ENCODE measurements around the gene PCYT1B.
A peak's percentile ranks its signal among the peaks of the same experiment; 100 is the strongest.
"Not testable (repeated sequence)": the region's sequence is repeated elsewhere in the genome, so short reads cannot be mapped to it uniquely, and the experiment has no call there.

PCYT1B gene

DNA sequence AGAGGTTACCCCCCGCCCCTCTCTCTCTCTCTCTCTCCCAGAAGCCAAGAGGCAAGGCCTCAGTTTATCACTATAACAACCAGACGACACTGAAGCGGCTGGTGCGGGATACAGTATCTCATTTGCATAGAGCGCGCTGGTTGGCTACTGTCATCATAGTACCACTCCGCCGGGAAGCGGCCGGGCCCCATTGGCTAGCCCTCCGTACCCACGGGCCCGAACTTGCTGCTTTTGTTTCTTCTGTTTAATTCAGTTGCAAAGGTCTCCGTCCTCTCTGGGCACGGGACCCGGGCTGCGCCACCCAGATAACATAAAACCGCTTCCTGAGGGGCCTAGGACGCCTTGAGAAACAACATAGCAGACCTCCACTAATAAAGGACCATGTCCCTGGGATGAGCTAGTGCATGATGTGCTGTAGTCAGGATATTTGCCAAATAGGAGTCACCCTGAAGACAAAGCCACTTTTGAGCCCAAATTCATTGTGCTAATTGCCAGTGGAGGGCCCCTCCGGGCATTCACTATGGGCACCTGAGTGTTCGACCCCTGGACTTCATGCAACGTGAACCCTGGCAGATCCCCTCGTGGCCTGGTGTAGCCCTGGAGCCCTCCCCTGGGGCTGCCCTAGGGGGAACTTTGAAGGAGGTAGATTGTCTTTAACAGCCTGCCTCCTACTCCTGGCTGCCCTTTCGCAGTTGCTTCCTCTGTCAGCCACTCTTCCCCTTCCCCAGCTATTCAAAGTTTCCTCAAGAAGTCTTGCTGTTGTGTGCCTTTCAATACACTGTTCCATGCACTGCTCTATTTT is at the start of gene PCYT1B:
TSS of gene PCYT1B (minus strand) at position 91 of the 802 bp plus-strand sequence. CDS start 242 bp downstream, outside the sequence.
- FAIRE-seq (peak; percentile 66), DNase-seq (ENCODE audit: extremely low spot score, insufficient read length, low read depth) (peak; percentile 5)

DNA sequence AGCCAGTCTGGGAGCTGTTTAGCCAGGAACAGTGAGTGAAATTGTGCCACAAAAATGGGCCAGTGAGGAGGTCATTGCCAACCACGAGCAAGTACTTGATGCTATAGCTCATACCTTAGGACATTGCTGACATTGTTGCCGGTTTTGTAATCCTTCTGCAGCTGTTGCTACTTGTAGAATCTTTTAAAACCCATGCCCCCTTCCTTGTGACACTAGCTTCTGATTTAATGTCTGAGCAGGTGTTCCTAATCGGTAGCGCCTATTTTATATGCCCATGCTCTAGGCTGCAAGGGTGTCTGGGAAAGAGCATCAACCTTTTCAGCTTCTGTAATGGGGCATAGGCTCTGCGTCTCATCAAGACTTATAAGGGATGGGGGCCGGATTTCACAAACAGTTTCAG is 49.1 kb upstream of the PCYT1B start:
- FAIRE-seq (no peak), DNase-seq (ENCODE audit: extremely low spot score, insufficient read length, low read depth) (no peak)

DNA sequence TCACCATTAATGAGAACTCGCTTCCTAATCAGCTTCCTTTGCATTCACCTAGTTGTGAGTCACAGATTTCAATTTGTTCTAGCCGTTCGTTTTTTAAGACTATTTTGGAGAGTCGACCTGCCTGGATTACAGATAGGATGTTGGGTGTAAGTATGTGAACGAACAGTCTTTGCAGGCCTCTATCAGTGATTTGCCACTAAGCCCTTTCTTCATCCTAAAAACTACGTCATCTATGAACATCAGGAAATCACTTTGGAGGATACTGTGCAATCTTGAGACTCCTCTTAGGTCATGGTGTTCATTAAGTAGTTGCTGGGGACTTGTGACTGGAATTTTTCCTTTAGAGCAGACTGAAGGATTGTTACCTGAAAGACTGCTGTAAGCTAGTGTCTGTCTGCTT is 47.7 kb upstream of the PCYT1B start:
- peak; percentile 5 for FAIRE-seq
- no peak for DNase-seq (ENCODE audit: extremely low spot score, insufficient read length, low read depth)

DNA sequence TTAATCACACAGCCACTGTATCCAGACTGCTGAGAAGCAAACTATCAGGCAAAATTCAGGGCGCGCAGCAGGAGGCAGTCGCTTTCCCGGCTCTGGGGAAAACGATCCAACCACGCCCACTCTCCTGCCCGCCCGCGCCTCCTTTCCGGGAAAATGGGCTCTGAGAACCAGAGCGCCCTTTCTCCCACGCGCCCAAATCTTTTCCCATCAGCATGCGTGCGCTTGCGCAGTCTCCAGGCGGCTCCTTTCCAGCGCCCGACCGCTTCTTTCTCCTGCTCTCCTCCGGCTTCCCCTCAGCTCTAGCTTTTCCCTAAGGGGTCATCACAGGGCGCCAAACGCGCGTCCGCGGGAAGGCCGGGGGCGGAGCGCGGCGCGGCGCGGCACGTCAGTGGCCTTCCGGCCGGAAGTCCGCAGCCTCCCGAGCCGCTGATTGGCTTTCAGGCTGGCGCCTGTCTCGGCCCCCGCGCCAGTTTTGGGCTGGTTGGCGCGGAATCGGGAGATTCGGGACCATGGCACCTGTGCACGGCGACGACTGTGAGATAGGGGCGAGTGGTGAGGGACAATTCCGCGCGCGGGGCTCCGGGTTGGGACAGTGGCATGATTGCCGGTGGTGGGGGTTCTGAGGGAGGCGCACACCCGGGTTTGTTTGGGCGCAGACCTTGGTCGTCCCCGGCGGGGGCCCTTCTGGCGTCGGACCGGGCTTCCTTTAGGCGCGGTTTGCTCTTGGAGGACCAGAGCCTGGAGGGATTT is 46.5 kb upstream of the PCYT1B start, which contains the start of gene POLA1:
TSS of gene POLA1 (plus strand) at position 466 of the 750 bp plus-strand sequence. CDS start at position 510, 44 bp downstream.
- DNase-seq (ENCODE audit: extremely low spot score, insufficient read length, low read depth) (peak; percentile 65), FAIRE-seq (peak; percentile 90)

DNA sequence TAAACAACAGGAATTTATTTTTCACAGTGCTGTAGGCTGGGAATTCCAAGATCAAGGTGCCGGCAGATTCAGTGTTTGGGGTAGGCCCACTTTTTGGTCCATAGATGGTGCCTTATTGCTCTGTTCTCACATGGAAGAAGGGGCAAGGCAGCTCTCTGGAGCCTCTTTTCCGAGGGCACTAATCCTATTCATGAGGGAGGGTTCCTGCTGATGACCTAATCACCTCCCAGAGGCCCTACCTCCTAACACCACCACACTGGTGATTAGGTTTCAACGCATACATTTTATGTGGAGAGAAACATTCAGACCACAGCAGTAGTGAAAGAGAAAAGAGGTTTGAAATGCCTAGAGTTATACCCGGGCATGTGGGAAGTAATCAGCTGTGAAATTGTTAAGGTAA is 45.2 kb upstream of the PCYT1B start:
- FAIRE-seq (no peak), DNase-seq (ENCODE audit: extremely low spot score, insufficient read length, low read depth) (no peak)

DNA sequence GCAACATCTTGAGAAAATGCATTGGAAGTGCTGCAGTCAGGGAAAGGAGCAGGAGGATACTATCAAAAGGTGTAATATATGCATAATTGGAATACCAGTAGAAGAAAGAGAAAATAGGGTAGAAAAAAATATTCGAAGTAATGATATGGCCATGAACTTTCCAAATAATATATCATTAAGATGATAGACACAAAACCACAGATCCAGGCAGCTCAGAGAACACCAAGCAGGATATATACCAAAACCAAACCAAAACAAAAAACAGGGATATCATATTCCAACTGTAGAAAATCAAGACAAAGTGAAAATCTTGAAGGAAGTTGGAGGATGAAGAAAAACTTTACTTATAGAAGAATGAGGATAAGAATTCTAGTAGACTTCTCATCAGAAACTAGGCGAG is 36.9 kb upstream of the PCYT1B start:
- FAIRE-seq, result no peak
- no peak for DNase-seq (ENCODE audit: extremely low spot score, insufficient read length, low read depth)

DNA sequence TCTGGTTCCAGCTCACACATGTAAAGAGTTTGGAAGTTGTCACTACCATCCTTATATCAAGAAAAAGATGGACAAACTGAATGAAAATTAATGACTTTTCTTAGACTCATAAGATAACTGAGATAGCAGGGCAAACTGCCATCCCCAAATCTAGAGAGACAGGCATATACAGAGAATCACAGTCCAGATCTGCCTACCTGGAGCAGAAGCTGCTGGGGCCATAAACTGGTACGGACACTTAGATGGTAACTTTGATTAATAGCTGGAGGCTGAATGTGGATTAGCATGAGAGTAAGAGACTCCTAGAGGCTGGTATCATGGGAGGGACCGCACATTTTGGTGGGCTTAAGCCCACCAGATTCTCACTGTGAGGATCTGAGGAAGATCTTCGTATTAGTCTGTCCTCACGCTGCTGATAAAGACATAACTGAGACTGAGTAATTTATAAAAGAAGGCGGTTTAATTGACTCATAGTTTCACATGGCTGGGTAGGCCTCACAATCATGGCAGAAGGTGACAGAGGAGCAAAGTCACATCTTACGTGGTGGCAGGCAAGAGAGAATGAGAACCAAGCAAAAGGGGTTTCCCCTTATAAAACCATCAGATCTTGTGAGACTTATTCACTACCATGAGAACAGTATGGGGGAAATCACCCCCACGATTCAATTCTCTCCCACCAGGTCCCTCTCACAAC is 35.7 kb upstream of the PCYT1B start:
- FAIRE-seq, result no peak
- no peak for DNase-seq (ENCODE audit: extremely low spot score, insufficient read length, low read depth)

DNA sequence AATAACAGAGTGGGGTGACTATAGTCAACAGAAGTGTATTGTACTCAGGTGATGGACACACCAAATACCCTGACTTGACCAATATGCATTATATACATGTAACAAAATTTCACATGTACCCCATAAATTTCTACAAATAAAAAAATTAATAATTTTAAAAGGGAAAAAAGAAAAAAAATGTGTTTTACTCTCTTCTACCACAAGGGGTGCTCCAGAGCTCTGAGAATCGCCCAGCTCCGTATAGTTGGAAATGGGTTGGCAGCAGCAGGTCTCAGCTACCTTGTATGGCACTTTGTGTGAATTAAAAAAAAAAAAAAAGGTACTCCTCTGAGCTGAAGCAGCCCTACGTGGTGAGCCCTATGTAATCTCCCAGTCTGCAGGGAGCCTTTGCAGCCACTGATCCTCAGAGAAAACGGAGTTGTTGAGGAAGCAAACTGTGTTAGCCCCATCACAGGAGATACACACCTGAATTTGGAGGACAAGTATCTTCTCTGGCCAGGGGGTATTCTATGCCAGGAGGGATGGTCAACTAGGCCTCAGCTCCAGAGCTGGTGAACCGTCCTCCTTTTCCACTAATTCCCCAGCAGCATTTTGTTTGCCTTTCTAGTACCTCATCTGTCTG is 29.4 kb upstream of the PCYT1B start:
- FAIRE-seq, result peak; percentile 56
- DNase-seq (ENCODE audit: extremely low spot score, insufficient read length, low read depth), result no peak

DNA sequence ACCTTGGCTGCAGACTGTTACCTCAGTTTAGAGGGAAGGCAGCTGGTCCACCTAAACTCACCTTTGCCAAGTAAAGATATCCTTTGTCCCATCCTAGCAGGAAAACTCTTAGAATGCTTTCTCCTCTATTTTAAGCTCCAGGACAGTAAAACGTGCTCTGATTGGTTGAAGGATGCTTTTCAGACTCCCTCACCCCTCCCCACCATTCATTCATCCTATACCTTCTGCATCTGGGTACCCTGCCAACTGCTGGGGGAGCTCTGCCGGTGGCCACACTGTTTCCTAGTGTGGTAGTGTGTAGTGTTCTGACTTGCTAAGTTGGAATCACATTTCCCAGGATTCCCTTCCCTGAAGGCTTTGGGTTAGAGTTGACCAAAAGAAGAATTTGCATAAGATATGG is 26.3 kb upstream of the PCYT1B start:
- FAIRE-seq (no peak), DNase-seq (ENCODE audit: extremely low spot score, insufficient read length, low read depth) (no peak)

DNA sequence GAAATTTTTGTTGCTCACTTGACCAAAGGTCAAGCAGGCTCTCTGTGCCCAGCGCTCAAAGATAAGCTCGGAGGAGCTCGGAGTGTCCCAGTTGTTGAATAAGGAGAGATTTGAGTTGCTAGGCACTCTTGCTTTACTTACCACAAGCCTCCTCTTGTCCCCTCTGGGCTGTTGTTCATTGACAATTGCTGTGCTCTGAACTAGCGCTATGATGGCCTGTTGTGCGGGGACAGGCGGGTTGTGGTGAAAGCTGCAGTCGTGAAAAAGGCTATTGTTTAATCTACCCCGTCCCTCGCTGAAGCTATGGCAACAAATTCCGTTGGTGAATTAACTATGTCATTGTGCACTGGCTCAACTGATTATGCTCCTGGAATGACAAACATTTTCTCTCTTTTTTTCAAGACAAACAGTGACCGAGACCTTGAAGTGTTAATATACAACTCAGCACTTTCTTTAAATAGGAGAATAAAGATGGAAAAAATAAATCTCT is 25.6 kb upstream of the PCYT1B start:
- DNase-seq (ENCODE audit: extremely low spot score, insufficient read length, low read depth) (no peak), FAIRE-seq (no peak)

DNA sequence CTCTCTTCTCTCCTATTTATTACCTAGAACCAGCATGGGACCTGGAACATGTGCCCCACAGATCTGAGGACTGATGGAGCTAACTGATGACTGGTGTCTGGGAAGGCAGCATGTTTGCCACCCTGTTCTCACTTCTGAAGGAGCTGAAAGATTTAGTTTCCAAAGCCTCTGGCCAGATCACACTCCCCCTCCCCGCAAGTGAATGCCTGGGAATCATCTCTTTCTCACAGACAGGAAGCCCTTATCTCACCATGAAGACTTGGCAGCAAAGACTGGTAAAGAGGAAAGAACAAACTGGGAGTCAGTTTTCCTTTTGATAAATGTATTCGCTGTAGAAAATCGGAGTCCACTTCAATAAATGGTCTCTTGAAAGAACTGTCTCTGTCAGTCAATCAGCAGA is 21.0 kb upstream of the PCYT1B start:
- no peak for DNase-seq (ENCODE audit: extremely low spot score, insufficient read length, low read depth)
- FAIRE-seq, result no peak

DNA sequence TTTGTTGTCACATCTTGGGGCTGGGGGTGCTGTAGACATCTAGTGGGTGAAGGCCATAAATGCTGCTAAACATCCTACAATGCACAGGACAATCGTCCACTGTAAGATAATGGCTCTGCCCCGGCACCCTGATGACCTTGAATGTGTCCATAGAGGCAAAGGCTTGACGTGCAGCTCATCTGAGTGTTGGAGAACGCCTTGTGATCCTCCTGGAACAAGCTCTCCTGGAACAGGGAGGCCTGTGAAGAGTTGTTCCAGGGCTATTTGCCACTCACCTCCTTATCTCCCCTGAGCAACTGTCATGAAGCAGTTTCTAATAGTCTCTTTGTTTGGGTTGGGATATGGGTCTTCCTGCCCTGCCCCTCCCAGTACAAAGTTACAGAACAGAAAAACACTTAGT is 15.2 kb upstream of the PCYT1B start:
- DNase-seq (ENCODE audit: extremely low spot score, insufficient read length, low read depth) (no peak), FAIRE-seq (no peak)

DNA sequence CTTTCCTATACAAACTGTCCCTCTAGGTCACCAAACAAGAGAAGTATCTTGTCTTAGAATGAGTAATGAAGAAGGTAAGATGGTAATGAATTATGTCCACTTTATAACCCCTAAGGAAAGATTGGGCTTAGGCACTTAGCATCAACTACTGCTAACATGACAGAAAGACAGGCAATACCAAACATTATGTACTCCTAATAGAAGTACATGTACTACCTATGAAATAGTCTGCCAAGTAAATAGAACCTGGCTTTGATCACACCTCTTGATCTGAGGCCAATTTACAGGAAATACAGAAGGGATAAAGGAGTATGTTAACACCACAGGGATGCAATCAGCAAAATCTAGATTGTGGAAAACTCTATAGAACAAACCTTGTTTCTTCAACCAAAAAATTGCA is 14.1 kb upstream of the PCYT1B start:
- no peak for FAIRE-seq
- no peak for DNase-seq (ENCODE audit: extremely low spot score, insufficient read length, low read depth)

DNA sequence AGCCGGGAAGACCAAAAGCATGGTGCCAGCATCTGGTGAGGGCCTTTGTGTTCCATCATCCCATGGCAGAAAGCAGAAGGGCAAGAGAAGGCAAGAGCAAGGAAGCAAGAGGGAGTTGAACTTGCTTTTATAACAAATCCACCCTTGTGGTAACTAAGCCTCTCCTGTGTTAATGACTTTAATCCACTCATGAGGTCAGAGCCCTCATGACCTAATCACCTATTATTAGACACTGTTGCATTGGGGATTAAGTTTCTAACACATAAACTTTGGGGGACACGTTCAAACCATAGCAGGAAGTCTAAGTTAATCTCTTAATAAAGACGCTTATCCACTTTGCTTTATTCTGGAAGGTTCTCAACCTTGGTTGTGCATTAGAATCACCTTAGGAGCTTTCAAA is 12.5 kb upstream of the PCYT1B start:
- no peak for FAIRE-seq
- no peak for DNase-seq (ENCODE audit: extremely low spot score, insufficient read length, low read depth)

DNA sequence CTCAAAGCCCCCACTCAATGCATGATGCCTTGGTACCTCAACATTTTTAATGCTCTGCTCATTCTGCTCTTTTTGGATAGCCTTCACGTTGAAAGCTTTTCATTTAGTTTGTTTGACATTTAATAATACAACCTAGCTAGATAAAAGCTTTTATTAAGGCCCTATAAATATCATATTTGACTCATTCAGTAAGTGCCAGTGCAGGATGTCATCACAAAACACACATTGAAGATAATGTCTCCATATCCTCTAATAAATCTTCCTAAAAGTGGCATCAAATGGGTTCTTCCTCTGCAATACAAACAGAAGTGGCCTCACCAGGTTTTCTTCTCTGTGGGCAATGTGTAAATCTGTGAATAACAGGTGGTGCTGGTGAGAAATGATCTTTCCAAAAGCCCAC is 12.0 kb upstream of the PCYT1B start:
- DNase-seq (ENCODE audit: extremely low spot score, insufficient read length, low read depth), result no peak
- no peak for FAIRE-seq

DNA sequence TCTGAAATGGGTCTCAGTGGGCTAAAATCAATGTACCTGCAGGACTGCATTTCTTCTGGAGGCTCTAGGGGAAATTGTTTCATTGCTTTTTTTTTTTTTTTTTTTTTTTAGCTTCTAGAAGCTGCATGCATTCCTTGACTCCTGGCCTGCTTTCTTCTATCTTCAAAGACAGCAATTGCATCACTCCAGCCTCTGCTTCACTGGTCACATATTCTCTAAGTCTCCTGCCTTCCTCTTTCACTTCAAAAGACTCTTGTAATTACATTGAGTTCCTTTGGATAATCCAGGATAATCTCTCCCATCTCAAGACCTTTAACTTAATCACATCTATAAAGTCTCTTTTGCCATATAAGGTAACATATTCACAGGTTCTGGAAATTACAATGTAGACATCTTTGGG is 11.3 kb upstream of the PCYT1B start:
- no peak for DNase-seq (ENCODE audit: extremely low spot score, insufficient read length, low read depth)
- FAIRE-seq, result no peak

DNA sequence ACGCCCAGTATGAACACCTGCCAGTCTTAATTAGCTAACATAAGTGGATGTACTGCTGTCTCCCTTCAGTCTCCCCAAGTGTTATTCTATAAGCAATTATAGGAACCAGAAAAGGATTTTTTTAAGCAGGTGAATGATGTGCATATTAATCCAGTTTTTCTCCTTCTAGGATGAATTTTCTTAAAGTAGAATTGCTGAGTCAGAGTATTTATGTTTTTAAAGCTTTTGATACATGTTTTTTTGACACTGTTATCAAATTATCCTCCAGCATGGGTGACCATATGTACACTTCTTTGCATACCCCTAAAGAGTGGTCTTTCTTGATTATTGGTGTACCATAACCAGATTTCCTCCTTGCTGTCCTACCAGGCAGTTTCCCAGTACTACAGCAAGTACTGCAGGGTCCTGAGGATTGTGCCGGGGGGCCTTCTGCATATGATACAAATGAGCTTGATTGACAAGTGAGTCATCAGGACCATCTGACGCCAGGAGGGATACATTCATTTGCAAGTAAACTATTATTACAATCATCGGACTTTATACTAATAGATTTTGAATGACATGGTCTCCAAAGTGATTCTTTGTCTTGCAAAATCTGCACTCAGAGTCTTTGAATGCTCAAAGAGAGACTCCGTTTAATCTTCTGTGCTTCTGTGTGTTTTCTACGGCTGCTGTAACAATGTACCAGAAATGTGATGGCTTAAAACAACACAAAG is 10.7 kb upstream of the PCYT1B start:
- no peak for DNase-seq (ENCODE audit: extremely low spot score, insufficient read length, low read depth)
- no peak for FAIRE-seq

DNA sequence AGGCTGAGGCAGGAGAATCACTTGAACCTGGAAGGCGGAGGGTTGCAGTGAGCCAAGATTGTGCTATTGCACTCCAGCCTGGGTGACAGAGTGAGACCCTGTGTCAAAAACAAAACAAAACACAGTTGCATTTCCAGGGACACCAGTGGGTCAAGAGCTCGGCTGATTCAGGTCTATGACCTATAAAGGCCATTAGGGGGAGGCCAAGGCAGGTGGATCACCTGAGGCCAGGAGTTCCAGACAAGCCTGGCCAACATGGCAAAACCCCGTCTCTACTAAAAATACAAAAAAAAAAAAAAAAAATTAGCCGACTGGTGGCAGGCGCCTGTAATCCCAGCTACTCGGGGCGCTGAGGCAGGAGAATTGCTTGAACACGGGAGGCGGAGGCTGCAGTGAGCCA is 8.5 kb upstream of the PCYT1B start:
- not testable (repeated sequence) for FAIRE-seq; DNase-seq (ENCODE audit: extremely low spot score, insufficient read length, low read depth)

DNA sequence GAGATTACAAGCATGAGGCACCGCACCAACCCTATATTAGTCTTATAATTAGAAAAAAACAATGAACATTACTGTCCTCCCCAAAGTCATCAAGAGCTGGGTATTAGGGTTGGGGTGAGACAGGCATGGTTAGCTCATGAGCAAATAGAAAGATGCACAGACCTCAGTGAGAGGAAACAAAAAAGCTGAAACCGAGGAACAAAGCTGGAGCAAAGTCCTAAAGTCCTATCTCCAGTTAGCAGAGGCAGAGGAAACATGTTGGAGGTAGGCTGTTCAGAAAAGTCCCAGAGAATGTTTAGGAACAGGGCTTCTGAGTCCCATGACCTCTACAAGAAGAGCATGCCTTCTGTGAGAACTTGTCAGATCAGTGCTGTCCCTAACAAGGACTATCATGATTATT is 4.6 kb upstream of the PCYT1B start:
- FAIRE-seq (no peak), DNase-seq (ENCODE audit: extremely low spot score, insufficient read length, low read depth) (no peak)

DNA sequence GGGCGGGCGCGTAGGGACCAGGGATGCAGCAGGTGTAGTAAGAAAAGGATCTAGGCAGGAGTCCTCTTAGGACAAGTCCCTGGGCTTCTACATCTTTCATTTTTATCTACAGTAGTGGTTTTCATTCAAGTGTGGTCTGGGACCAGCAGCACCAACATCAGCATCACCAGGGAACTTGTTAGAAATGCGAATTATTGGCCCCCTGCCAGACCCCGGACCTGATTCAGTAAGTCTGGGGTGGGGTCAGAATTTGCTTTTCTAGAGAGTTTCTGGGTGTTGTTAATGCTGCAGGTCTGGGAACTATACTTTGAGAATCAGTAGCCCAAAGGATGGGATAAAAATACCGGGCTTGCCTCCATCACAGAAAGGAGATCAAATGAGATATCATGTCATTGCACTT is 1.3 kb upstream of the PCYT1B start:
- FAIRE-seq (no peak), DNase-seq (ENCODE audit: extremely low spot score, insufficient read length, low read depth) (no peak)
